Mucosa of stomach (tissue), 1 donor: ENCODE results near the gene FMNL1.

Source experiments
- H3K27me3 ChIP-seq: one replicate; pipeline ENCODE4 v1.7.0; 2013; ENCODE audit warnings: mild to moderate bottlenecking, low read length; ENCODE audit not compliant: control insufficient read depth, insufficient read depth
- H3K36me3 ChIP-seq: one replicate; pipeline ENCODE4 v1.7.0; 2013; ENCODE audit warnings: low read length; ENCODE audit not compliant: control insufficient read depth, insufficient read depth
- H3K4me1 ChIP-seq: one replicate; pipeline ENCODE4 v1.7.0; 2013; ENCODE audit warnings: mild to moderate bottlenecking, low read length; ENCODE audit not compliant: control insufficient read depth, insufficient read depth
- H3K4me3 ChIP-seq: one replicate; pipeline ENCODE4 v1.7.0; 2013; ENCODE audit warnings: low read length
- H3K9ac ChIP-seq: one replicate; pipeline ENCODE4 v1.7.0; 2013; ENCODE audit warnings: mild to moderate bottlenecking, low read length, moderate library complexity
- H3K9me3 ChIP-seq: one replicate; pipeline ENCODE4 v1.7.0; 2013; ENCODE audit warnings: mild to moderate bottlenecking, low read length, moderate library complexity; ENCODE audit not compliant: control insufficient read depth
- donor health status: Pancreatic carcinoma.

FMNL1 gene

GRCh38 chr17:45221081-45222013, at the start of gene FMNL1:
Gene FMNL1 (plus strand): TSS chr17:45221885. CDS start chr17:45222125, 240 bp downstream.
- Histone ChIP-seq H3K9me3 (no peaks in the 10 kb centered on the region), H3K36me3 (no peaks in the 10 kb centered on the region), H3K4me3 (peak within 1 kb of the TSS; percentile 31), H3K9ac (peak within 1 kb of the TSS; percentile 57), H3K4me1 (peaks cover 7% of the 10 kb centered on the region), H3K27me3 (peaks cover 32% of the 10 kb centered on the region)

- Histone ChIP-seq H3K9ac (peak overlapping the region; percentile 61), H3K27me3 (no peaks in the 10 kb centered on the region), H3K9me3 (no peaks in the 10 kb centered on the region), H3K36me3 (no peaks in the 10 kb centered on the region), H3K4me1 (peaks cover 36% of the 10 kb centered on the region), H3K4me3 (no peak overlapping the region)
Measured at GRCh38 chr17:45172232-45172540, 49.5 kb upstream of the FMNL1 start.

- Histone ChIP-seq H3K27me3 (no peaks in the 10 kb centered on the region), H3K4me1 (peaks cover 36% of the 10 kb centered on the region), H3K9ac (peak overlapping the region; percentile 61), H3K36me3 (no peaks in the 10 kb centered on the region), H3K4me3 (peak overlapping the region; percentile 34), H3K9me3 (no peaks in the 10 kb centered on the region)
Measured at GRCh38 chr17:45172541-45173286, 49.0 kb upstream of the FMNL1 start.

GRCh38 chr17:45175759-45176115, 45.9 kb upstream of the FMNL1 start:
- H3K36me3 ChIP-seq: no peaks in the 10 kb centered on the region
- no peak overlapping the region for H3K4me3 ChIP-seq
- no peak overlapping the region for H3K9ac ChIP-seq
- no peaks in the 10 kb centered on the region for H3K27me3 ChIP-seq
- no peaks in the 10 kb centered on the region for H3K9me3 ChIP-seq
- peaks cover 30% of the 10 kb centered on the region for H3K4me1 ChIP-seq

GRCh38 chr17:45177563-45177962, 44.1 kb upstream of the FMNL1 start:
- no peak overlapping the region for H3K4me3 ChIP-seq
- no peaks in the 10 kb centered on the region for H3K36me3 ChIP-seq
- H3K9ac ChIP-seq: no peak overlapping the region
- H3K9me3 ChIP-seq: no peaks in the 10 kb centered on the region
- peaks cover 11% of the 10 kb centered on the region for H3K4me1 ChIP-seq
- H3K27me3 ChIP-seq: no peaks in the 10 kb centered on the region

GRCh38 chr17:45184144-45184543, 37.5 kb upstream of the FMNL1 start:
- Histone ChIP-seq H3K4me1 (no peaks in the 10 kb centered on the region), H3K9me3 (no peaks in the 10 kb centered on the region), H3K4me3 (no peak overlapping the region), H3K27me3 (no peaks in the 10 kb centered on the region), H3K36me3 (no peaks in the 10 kb centered on the region), H3K9ac (no peak overlapping the region)

- Histone ChIP-seq H3K9ac (no peak overlapping the region), H3K4me3 (no peak overlapping the region), H3K27me3 (no peaks in the 10 kb centered on the region), H3K9me3 (no peaks in the 10 kb centered on the region), H3K4me1 (no peaks in the 10 kb centered on the region), H3K36me3 (no peaks in the 10 kb centered on the region)
Measured at GRCh38 chr17:45186801-45187354, 34.8 kb upstream of the FMNL1 start.

- Histone ChIP-seq H3K4me1 (no peaks in the 10 kb centered on the region), H3K9me3 (no peaks in the 10 kb centered on the region), H3K4me3 (no peak overlapping the region), H3K9ac (no peak overlapping the region), H3K27me3 (no peaks in the 10 kb centered on the region), H3K36me3 (no peaks in the 10 kb centered on the region)
Measured at GRCh38 chr17:45189009-45189408, 32.7 kb upstream of the FMNL1 start.

GRCh38 chr17:45190503-45191255, 31.0 kb upstream of the FMNL1 start:
- Histone ChIP-seq H3K36me3 (no peaks in the 10 kb centered on the region), H3K4me3 (no peak overlapping the region), H3K4me1 (no peaks in the 10 kb centered on the region), H3K27me3 (no peaks in the 10 kb centered on the region), H3K9ac (no peak overlapping the region), H3K9me3 (no peaks in the 10 kb centered on the region)

- H3K27me3 ChIP-seq: no peaks in the 10 kb centered on the region
- H3K9me3 ChIP-seq: no peaks in the 10 kb centered on the region
- no peak overlapping the region for H3K4me3 ChIP-seq
- H3K4me1 ChIP-seq: peaks cover 4% of the 10 kb centered on the region
- H3K9ac ChIP-seq: no peak overlapping the region
- no peaks in the 10 kb centered on the region for H3K36me3 ChIP-seq
Measured at GRCh38 chr17:45195424-45195823, 26.3 kb upstream of the FMNL1 start.

GRCh38 chr17:45197108-45197507, 24.6 kb upstream of the FMNL1 start:
- Histone ChIP-seq H3K9me3 (no peaks in the 10 kb centered on the region), H3K4me1 (peaks cover 4% of the 10 kb centered on the region), H3K4me3 (no peak overlapping the region), H3K36me3 (no peaks in the 10 kb centered on the region), H3K9ac (no peak overlapping the region), H3K27me3 (no peaks in the 10 kb centered on the region)
